HG03521 (cell line): ENCODE data around the gene HRH1.
"Not testable (repeated sequence)": the region's sequence is repeated elsewhere in the genome, so short reads cannot be mapped to it uniquely, and the experiment has no call there.

ENCODE experiments used
- ATAC-seq: cut with Tn5 transposase; IDR thresholded peaks from one replicate; pipeline ENCODE4 v1.9.1; 2021; ENCODE audit warnings: mild to moderate bottlenecking, moderate library complexity; ENCODE audit not compliant: unreplicated experiment

Gene HRH1

DNA sequence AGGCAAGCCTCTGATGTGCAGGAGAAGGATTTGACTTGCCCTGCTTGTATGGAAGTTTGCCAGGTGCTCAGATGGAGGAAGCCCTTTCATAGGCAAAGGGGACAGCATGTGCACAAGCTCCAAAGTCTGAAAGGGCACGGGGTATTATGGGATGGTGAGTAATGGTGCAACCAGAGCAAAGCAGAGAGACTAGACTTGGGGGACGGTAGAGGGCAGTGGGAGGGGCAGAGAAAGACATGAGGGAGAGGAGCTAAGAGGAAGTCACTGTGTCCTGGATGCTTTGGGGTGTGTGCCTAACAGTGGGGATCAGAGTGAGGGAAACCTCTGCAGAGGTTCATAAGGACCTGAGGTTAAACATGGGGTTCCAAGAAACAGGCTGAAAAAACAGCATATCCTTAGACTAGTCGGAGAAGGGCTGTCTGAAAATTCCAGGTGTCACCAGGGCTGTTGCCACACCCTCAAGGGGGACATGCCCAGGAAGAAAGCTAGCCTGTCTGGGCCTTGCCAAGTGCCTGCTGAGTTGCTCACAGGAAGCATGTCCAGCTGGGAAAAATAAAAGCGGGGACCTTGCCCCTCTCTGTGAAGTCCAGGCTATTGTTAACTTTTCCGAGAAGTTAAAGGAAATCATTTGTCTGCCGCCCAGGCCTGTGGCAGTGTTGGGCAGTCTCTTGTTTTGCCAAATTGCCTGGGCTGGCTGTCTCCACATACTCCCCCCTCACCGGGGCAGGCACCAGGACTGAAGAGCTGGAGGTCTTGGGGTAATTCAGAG lies 47.1 kb downstream of the HRH1 start:
- no peak for ATAC-seq

DNA sequence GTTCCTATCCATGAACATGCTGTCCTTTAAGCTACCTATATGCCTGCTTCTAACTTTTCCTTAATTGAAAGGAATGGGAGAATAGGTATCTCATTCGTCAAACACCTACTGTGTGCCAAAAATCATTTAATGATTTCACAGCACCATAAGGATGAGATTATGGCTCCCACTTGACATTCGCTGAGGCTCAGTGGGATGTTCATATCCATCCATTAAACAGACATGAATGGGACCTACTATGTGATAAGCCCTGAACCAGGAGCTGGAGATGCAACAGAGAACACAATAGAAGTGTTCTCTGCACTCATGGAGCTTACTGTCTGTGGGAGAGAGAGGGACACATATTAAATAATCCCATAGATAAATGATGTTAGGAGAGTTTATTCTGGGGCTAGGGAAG lies 49.7 kb downstream of the HRH1 start:
- no peak for ATAC-seq

DNA sequence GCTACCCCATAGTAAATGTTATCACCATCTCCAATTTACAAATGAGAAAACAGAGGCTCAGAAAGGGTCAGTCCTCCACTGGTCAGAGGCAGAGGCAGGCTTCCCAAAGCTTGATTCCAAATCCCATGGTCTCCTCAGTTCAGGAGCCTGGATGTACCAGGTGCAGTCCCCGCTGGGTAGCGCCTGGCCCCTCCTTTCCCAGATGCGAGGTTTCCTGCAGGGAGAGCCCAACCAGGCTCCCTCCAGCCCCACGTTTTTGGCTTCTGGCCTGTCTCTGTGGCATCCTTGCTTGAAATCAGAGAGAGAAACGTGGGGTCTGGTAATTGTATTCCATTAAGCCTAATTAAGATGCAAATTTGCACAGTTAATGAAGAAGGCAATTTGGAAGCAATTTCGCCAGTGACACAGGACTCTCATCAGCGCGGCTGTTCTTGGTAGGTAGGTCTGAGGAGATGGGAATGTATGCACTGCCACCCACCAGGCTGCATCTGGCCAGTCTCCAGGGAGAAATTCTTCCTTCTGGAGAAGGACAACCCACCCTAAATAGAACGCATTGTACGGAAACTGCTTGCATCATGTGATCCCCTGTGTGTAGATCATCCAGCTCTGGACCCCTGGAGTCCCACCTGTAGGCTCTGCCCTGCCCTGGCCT lies 50.5 kb downstream of the HRH1 start:
- ATAC-seq: no peak

DNA sequence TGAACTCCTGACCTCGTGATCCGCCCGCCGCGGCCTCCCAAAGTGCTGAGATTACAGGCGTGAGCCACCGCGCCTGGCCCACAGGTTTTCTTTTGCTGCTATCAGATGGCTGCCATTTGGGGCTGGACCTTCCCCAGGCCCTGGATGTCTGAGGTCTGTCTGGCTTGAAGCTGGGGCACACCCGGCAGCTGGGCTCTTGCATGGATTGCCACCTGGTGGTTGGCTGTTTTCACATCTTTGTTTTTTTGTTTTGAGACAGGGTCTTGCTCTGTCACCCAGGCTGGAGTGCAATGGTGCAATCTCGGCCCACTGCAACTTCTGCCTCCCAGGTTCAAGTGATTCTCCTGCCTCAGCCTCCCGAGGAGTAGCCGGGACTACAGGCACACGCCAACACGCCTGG lies 51.6 kb downstream of the HRH1 start:
- ATAC-seq: not testable (repeated sequence)

DNA sequence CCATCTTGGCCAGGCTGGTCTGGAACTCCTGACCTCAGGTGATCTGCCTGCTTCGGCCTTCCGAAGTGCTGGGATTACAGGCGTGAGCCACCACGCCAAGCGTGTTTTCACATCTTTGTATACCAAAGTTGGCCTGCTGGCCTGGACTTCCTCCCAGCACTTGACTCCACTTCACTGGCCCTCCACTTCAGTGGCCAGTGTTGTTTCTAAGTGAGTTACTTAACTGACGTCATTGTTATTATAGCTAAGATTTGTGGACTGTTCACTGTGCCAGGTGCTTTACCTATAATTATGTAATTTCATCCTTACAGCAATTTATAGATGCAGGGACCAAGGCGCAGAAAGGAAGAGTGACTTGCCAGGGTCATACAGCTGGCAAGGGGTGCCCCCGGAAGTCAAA lies 52.0 kb downstream of the HRH1 start:
- ATAC-seq: no peak

DNA sequence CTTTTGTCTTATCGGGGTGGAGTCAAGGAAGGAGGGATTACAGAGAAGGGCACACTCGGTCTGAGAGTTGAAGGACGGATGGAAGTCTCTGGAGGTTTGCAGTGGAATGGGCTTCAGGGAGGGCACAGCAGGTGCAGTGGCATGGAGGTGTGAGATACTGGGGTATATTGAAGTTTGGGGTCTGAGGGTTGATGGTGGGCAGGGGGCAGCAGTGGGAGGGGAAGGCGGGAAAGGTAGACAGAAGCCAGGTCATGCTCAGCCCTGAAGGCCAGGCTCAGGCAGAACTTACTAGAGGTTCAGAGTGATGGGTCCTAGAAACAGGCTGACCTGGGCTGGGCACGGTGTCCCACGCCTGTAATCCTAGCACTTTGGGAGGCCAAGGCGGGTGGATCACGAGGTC lies 52.7 kb downstream of the HRH1 start:
- no peak for ATAC-seq

DNA sequence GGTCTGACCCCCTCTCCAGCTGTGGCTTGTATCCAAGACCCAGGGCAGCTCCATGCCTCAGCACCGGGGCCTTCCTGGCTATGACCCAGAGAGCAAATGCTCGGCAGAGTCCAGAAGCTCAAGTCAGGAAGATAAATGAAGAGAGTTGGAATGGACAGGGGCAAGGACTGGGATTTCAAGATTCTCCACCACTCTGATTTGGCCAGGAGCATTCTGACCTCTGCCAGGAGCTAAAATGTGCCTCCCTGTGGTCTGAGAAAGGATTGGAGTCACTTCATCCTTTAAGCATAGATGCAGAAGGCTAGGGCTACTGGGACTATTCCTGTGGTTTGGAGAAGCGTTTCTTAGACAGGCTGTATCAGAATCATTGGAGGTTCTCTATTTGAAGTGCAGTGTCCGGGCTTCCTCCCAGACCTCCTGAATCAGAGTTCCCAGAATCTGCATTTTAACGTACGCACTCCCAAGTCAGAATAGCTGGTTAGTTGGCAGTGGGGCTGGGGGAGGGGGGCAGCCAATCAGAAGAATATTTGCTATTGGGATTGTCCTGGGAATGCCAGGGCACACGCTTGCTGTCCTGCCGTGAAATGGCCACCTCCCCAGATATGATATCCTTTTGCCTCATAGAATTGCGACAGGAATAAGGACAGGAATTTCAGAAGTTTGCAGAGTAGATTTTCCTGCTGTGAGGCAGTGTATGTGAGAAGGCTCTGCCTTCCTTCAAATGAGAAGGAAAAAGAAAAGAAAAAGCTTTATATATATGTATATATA lies 57.4 kb downstream of the HRH1 start:
- ATAC-seq: no peak

DNA sequence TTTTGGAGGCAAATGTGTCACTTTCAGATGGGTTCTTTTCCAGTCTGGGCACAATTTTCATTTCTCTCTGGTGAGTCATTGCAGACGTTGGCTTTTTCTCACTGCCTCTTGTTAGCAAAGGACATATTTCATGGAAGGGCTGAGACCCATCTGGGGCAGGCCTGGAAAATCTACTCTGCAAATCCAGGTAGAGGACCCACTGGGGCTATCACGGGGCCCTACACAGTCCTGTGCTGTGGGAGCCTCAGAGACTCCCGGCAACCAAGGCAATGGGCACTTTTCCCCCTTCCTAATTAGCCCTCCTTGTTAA lies 58.0 kb downstream of the HRH1 start:
- ATAC-seq: no peak

DNA sequence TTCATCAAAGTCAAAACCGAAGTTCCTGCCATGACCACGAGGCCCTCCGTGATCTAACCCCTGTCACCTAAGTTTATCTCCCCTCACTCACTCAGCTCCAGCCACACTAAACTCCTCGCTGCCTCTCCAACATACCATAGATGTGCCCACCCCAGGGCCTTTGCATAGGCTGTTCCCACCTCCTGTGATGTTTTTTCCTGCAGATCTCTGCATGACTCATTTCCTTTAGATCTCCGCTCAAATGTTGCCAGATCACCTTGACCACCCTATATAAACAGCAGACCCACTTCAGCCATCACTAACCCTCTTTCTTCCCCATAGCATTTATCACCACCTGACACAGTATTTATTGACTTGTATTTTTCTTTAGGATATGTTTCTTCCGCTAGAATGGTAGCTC lies 58.5 kb downstream of the HRH1 start:
- ATAC-seq: no peak

DNA sequence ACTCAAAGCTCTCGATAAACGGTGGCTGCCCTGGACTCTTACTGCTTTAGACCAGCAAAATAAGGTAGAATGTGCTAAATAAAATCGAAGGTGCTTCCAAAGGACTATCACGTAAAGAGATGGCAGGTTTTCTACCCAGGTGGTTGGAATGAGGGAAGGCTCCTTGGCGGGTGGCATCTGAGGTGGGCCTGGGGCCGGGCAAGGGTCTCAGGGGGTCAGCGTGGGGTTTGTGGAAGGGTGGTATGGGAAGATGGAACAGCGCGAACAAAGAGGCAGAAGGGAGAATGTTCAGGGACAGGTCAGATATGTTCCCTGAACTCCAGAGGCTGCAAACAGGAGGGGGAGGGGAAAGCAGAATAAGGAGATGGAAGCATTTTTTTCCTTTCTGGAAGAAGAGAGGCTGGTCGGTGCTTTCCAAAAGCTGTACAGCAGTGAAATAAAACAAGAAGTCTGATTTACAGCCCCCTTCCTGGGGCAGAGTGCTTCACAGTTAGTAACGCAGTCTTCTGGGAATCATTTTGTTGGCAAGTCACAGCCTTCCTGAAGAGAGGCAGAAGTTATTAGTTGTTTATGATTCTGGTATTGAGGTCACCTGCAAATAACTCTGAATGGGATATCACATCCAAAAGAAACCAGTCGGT lies 59.6 kb downstream of the HRH1 start:
- ATAC-seq: no peak

DNA sequence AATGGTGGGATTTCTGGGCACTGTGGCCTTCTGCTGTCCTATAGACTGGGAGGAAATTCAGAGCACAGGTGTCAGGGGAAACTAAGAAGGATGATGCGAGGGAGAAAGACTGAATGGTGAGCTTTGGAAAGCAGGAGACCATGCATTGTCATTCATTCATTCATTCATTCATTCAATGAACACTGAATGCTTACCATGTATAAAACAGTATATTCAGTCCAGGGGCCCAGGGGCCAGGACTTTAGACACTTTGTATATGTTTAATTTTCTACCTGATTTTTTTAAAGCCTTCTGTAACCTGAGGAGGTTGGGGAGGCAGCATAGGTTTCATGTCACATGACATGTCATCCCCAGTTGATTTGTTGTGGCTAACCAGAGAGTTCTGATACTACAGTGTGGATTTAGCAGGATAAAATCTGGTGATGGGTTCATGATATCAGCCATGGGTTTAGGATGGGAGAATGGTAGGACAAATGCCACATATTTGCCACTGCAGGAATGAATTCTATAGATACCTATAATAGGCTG lies 60.2 kb downstream of the HRH1 start:
- ATAC-seq: no peak

DNA sequence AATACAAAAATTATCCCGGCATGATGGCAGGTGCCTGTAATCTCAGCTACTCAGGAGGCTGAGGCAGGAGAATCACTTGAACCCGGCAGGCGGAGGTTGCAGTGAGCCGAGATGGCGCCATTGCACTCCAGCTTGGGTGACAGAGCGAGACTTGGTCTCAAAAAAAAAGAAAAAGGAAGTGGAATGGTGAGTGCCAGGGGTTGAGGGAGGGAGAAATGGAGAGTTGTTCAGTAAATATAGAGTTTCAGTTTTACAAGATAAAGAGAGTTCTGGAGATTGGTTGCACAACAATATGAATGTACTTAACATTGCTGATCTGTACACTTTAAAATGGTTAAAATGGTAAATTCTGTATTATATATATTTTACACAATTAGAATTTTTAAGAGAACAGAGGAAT lies 63.1 kb downstream of the HRH1 start:
- not testable (repeated sequence) for ATAC-seq

DNA sequence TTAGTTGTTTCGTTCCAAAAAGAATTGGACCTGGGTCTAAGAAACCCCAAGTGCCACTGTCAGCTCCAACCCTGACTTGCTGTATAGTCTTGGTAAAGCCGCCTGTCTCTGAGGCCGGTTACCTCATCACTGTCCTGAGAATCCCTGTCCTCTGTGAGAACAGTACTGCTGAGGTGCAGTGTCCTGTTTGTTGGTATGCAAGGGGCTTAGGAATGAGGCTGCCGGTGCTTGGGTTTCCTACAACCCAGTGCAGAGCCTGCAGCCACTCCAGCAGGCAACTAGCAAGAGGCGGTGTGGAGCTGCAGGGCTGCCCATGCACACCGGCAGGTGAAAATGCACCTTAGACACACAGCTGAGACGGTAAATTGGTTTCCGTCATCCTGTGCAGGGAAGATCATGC lies 65.9 kb downstream of the HRH1 start:
- ATAC-seq: no peak

DNA sequence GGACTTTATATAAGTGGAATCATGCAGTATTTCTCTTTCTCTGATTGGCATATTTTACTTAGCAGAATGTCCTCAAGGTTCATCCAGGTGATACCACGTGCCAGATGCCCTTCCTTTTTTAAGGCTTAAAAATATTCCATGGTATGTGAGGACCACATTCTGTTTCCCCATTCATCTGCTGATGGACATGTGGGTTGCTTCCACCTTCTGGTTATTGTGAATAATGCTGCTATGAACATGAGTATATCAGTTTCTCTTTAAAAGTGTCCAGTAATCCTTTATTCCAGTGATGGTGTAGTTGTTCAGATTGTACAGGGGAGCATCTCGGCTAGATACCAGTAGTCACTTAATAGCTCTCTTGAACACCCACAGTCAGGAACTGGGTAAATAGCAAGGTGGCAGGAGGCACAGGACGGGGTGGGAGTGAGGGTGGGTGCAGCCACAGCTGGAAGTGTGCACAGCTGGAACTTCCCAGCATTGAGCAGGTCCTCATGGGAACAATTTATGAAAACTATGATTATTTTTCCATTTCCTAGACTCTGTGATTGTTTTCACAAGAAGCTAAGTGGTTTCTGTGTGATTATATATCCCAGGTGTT lies 67.6 kb downstream of the HRH1 start:
- ATAC-seq: no peak

DNA sequence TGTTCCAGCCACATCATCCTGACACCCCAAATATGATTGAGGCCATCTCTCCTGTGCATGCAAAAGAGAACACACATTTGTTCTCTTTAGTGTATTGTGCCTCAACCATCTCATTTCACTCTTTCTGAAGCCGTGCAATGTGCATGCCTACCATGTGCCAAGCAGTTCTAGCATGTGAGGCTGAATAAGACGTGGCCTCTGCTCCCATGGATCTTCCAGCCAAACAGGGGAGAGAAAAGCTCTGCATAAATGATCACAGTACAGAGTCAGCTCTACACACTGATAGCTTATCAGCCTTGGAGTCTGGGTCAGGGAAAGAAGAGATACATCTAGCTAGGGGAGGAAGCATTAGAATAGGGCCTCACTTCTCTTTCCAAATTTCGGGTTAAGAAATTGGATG lies 69.7 kb downstream of the HRH1 start:
- ATAC-seq: no peak

DNA sequence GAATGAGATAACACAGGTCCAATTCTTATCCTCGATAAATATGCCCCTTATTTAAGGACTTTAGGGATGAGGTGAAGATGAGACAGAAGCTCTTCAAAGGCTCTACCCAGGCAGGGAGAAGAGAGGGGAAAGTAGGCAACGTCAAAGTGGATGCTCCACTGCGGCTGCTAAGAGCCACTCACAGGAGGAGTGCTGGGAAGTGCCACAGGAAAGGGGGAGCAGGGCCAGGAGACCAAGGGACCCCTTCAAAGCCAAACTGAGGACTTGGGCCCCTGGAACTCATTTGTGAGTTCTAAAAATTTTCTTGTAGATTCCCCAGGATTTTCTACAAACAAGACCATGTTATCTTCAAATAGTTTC lies 70.6 kb downstream of the HRH1 start:
- no peak for ATAC-seq

DNA sequence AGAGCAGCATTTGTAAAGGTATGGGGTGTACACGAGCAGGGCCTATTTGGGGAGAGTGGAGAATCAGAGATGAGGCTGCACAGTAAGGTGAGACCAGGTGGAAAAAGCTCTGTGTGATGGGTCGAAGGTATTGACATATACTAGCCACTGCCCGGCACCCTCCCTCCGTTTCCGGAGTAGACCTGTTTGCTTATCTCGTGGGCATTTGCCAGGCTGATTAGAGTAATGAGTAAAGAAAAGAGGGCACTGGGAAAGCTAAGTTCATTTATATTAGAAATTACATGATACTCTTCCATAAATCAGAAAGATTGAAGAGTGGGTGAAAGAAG lies 71.7 kb downstream of the HRH1 start:
- no peak for ATAC-seq

DNA sequence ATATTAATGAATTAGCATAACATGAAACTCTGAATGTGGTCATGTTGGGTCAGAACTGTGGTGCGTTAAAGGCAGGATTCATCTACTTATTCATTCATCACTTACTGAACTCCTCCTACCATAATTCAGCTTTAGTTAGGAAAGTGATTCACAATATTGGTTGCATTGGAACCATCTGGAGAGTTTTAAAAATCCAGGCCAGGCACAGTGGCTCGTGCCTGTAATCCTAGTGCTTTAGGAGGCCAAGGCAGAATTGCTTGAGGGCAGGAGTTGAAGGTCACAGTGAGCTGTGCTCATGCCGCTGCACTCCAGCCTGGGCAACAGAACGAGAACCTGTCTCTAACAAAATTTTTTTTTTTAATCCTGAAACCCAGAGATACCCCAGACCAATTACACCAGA lies 73.7 kb downstream of the HRH1 start:
- ATAC-seq: no peak

DNA sequence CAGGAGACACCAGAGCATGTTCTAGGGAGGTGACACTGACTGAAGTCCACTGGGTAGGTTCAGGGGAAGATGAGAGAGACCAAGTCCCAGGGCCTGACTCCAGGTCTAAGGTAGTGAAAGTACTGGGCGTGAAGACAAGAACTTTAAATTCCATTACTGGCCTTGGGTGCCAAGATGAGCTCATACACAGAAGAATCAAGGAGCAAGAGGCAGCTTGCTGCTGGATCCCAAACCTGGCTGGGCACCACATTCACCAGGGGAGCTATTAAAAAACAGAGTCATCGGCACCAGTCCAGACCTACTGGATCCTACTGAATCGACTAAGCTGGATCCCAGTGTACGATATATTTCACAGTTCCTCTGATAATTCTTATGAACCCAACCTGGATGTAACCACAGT lies 75.8 kb downstream of the HRH1 start:
- ATAC-seq: no peak

DNA sequence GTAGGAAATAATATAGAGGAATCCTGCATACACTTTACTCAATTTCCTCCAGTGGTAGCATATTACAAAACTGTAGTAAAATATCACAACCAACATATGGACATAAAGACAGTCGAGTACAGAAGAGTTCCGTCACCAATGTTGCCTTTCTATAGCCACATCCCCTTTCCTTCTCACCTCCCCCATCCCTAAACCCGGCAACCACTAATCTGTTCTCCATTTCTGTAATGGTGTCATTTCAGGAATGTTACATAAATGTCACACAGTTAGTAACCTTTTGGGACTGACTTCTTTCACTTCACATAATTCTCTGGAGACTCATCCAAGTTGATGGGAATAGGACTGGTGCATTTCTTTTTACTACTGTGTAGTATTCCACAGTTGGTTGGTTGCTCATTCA lies 76.5 kb downstream of the HRH1 start:
- ATAC-seq: no peak

DNA sequence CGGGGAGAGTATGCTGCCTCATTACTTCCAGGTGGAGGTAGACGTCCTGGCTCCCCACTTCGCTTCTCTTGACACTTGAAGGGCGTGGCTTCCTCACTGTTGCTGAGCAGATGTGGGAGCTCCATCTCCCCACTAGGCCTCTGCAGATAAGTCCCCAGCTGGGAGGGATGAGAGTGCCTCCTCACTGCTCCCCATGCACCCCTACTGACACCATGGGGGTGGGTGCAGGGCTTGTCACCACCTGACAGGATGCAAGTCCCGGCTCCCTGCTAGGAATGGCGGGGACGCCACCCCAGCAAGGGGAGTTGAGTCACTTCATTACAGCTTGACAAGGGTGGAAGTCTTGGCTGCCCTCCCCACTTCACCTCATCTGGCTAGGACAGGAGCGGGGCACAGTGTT lies 81.1 kb downstream of the HRH1 start:
- no peak for ATAC-seq
